VCaP (cell line): ENCODE data around the gene HTRA1.

Experiments
- H3K27ac ChIP-seq: fragments of 450-650 bp; 2 replicates; pipeline ENCODE4 v1.5.1; 2017
- CTCF ChIP-seq: fragments of 450-650 bp; conservative IDR thresholded peaks from 2 replicates; pipeline ENCODE4 v1.5.1; 2017; ENCODE audit warnings: mild to moderate bottlenecking, moderate library complexity

The HTRA1 gene

GRCh38 chr10:122485670-122486069 lies 24.3 kb downstream of the HTRA1 start:
- no peak for TF ChIP-seq CTCF
- no peak overlapping the region for H3K27ac ChIP-seq

- TF ChIP-seq CTCF: no peak
- H3K27ac ChIP-seq: no peak overlapping the region
Observed at GRCh38 chr10:122486406-122487080, 25.2 kb downstream of the HTRA1 start.

GRCh38 chr10:122487174-122487765 lies 25.9 kb downstream of the HTRA1 start:
- no peak for TF ChIP-seq CTCF
- H3K27ac ChIP-seq: no peak overlapping the region

GRCh38 chr10:122490268-122490667 lies 28.9 kb downstream of the HTRA1 start:
- H3K27ac ChIP-seq: no peak overlapping the region
- no peak for TF ChIP-seq CTCF

GRCh38 chr10:122490786-122491680 lies 29.7 kb downstream of the HTRA1 start:
- no peak overlapping the region for H3K27ac ChIP-seq
- TF ChIP-seq CTCF: no peak

- no peak for TF ChIP-seq CTCF
- no peak overlapping the region for H3K27ac ChIP-seq
Observed at GRCh38 chr10:122492006-122492405, 30.7 kb downstream of the HTRA1 start.

- H3K27ac ChIP-seq: no peak overlapping the region
- TF ChIP-seq CTCF: no peak
Observed at GRCh38 chr10:122492999-122493481, 31.7 kb downstream of the HTRA1 start.
